ENCODE data around the gene TOR2A. TPM values are rescaled to one million over a fixed set of nuclear protein-coding genes. Genes with fewer than 3 reads are reported as not detected.

Gene TOR2A
- total and polyA plus RNA-seq, 9 of the 15 experiments (the other 6 are each of a cell fraction or from before 2014, with no cell fraction given): 0.80 to 25.9 (median 11.1) TPM

DNA sequence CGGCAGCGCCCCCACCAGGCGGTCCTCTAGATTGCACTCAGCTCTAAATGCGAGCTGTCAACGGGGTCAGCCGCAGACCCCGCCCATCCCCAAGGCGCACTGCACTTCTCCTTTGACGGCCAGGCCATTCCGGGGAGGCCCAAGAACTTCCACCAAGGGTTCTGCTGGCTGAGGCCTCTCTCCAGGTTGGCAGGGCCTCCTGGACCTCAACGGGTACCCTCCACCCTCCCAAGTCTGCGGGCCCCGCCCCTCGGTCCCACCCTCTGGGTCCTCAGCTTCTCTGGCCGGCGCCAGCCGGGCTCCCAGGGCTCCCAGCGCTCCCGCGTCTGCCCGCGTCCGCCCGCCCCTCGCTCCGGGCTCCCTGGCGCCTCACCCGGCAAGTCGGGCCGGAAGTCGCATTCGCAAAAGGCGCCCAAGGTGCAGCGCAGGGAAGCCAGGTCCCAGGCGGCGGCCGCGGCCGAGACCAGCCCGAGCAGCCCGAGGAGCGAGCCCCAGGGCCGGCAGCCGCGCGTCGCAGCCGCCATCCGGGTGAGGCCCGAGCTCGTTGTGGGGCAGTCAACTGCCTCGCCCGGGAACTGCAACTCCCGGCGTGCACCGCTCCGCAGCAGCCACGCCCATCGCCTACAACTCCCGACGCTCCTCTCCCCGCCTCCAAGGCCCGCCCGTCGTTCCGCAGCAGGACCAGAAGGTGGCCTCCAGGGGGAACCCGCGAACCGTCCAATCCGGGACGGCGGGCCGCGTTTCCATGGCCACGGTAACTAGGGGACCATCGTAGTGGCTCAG is at the start of gene TOR2A (continued):
- TF ChIP-seq, protein P1, sequence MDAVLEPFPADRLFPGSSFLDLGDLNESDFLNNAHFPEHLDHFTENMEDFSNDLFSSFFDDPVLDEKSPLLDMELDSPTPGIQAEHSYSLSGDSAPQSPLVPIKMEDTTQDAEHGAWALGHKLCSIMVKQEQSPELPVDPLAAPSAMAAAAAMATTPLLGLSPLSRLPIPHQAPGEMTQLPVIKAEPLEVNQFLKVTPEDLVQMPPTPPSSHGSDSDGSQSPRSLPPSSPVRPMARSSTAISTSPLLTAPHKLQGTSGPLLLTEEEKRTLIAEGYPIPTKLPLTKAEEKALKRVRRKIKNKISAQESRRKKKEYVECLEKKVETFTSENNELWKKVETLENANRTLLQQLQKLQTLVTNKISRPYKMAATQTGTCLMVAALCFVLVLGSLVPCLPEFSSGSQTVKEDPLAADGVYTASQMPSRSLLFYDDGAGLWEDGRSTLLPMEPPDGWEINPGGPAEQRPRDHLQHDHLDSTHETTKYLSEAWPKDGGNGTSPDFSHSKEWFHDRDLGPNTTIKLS (IDR thresholded peaks at IDR 0.05; ENCODE audit: borderline replicate concordance, low read depth): peak; percentile 90
- TF ChIP-seq, protein P2, sequence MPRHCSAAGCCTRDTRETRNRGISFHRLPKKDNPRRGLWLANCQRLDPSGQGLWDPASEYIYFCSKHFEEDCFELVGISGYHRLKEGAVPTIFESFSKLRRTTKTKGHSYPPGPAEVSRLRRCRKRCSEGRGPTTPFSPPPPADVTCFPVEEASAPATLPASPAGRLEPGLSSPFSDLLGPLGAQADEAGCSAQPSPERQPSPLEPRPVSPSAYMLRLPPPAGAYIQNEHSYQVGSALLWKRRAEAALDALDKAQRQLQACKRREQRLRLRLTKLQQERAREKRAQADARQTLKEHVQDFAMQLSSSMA (CRISPR knock-in tag; IDR thresholded peaks at IDR 0.05): no peak
- TF ChIP-seq ZNF76 (CRISPR knock-in tag; IDR thresholded peaks at IDR 0.05; ENCODE audit: borderline replicate concordance) (peak; percentile 85; the same call in 1 of the 2 replicates), FOXA3 (CRISPR knock-in tag; conservative IDR thresholded peaks at IDR 0.05 in 1 of 2, IDR thresholded peaks at IDR 0.05 in 1 of 2) (0 out of 4 replicates have a peak, but pooled peaks of 1 of the 2 experiments have one; percentile 12), CHD4 (IDR thresholded peaks at IDR 0.05; ENCODE audit: insufficient read depth, insufficient replicate concordance, low read depth, low read length, poor library complexity, severe bottlenecking) (no peak), EZH2 (IDR thresholded peaks at IDR 0.05; ENCODE audit: borderline replicate concordance, low read depth, low read length) (no peak), RBM39 (optimal IDR thresholded peaks at IDR 0.05; ENCODE audit: low read depth, low read length) (no peak), RBM34 (IDR thresholded peaks at IDR 0.05; ENCODE audit: borderline replicate concordance, insufficient read depth, low read length) (no peak; the same call in 1 of the 2 replicates), NFE2 (IDR thresholded peaks at IDR 0.05; ENCODE audit: low read depth) (0 out of 2 replicates have a peak, but pooled peaks have one; percentile 11), SMARCC2 (IDR thresholded peaks at IDR 0.05; ENCODE audit: low read depth) (no peak), JUND (IDR thresholded peaks at IDR 0.05; ENCODE audit: borderline replicate concordance, low read depth, low read length) (peak; percentile 69), JUND (tag; IDR thresholded peaks at IDR 0.05; ENCODE audit: borderline replicate concordance, low read depth, low read length) (no peak; the same call in 2 of the 3 replicates), ZNF384 (IDR thresholded peaks at IDR 0.05; ENCODE audit: low read depth, low read length) (0 out of 2 replicates have a peak, but pooled peaks have one; percentile 10), SPI1 (IDR thresholded peaks at IDR 0.05; ENCODE audit: borderline replicate concordance, low read depth, low read length) (peak; percentile 91), C11orf30 (IDR thresholded peaks at IDR 0.05; ENCODE audit: low read depth) (peak; percentile 14; the same call in 1 of the 2 replicates)
- TF ChIP-seq, protein P3, sequence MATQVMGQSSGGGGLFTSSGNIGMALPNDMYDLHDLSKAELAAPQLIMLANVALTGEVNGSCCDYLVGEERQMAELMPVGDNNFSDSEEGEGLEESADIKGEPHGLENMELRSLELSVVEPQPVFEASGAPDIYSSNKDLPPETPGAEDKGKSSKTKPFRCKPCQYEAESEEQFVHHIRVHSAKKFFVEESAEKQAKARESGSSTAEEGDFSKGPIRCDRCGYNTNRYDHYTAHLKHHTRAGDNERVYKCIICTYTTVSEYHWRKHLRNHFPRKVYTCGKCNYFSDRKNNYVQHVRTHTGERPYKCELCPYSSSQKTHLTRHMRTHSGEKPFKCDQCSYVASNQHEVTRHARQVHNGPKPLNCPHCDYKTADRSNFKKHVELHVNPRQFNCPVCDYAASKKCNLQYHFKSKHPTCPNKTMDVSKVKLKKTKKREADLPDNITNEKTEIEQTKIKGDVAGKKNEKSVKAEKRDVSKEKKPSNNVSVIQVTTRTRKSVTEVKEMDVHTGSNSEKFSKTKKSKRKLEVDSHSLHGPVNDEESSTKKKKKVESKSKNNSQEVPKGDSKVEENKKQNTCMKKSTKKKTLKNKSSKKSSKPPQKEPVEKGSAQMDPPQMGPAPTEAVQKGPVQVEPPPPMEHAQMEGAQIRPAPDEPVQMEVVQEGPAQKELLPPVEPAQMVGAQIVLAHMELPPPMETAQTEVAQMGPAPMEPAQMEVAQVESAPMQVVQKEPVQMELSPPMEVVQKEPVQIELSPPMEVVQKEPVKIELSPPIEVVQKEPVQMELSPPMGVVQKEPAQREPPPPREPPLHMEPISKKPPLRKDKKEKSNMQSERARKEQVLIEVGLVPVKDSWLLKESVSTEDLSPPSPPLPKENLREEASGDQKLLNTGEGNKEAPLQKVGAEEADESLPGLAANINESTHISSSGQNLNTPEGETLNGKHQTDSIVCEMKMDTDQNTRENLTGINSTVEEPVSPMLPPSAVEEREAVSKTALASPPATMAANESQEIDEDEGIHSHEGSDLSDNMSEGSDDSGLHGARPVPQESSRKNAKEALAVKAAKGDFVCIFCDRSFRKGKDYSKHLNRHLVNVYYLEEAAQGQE (IDR thresholded peaks at IDR 0.05; ENCODE audit: borderline replicate concordance): peak; percentile 95
- TF ChIP-seq, protein P3 (CRISPR knock-in tag; IDR thresholded peaks at IDR 0.05; ENCODE audit: low read depth): peak; percentile 81; the same call in 1 of the 2 replicates
